ENCODE data around the gene MYZAP.

DNA sequence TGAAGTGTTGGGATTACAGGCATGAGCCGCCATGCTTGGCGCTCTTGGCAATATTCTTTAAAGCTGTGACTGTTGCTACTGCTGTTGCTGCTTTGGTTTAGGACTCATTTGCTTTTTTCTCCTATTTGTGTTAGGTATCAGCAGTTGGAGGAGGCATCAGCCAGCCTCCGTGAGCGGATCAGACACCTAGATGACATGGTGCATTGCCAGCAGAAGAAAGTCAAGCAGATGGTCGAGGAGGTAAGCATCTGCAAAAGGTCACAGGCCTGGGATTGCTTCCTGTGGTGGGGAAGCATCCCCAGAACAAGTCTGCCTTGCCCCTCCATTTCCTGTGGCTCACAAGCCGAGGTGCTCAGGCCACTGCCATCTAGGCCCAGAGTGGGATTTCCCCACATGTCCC is 47.6 kb downstream of the MYZAP start:
- TF ChIP-seq, protein P1, sequence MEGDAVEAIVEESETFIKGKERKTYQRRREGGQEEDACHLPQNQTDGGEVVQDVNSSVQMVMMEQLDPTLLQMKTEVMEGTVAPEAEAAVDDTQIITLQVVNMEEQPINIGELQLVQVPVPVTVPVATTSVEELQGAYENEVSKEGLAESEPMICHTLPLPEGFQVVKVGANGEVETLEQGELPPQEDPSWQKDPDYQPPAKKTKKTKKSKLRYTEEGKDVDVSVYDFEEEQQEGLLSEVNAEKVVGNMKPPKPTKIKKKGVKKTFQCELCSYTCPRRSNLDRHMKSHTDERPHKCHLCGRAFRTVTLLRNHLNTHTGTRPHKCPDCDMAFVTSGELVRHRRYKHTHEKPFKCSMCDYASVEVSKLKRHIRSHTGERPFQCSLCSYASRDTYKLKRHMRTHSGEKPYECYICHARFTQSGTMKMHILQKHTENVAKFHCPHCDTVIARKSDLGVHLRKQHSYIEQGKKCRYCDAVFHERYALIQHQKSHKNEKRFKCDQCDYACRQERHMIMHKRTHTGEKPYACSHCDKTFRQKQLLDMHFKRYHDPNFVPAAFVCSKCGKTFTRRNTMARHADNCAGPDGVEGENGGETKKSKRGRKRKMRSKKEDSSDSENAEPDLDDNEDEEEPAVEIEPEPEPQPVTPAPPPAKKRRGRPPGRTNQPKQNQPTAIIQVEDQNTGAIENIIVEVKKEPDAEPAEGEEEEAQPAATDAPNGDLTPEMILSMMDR (optimal IDR thresholded peaks at IDR 0.05 in 1 of 3, IDR thresholded peaks at IDR 0.05 in 1 of 3, conservative IDR thresholded peaks at IDR 0.05 in 1 of 3; ENCODE audit: extremely low read depth in 1 of 3, insufficient read depth in 2 of 3, low read length in 3 of 3), result no peak
- no peak for TF ChIP-seq EZH2 (IDR thresholded peaks at IDR 0.05; ENCODE audit: low read length)
